Measurements from ENCODE around the gene CNTNAP5. TPM values are rescaled to one million over a fixed set of nuclear protein-coding genes. Genes with fewer than 3 reads are reported as not detected.

CNTNAP5 gene
- total and polyA plus RNA-seq, 2 donors (not counting 1 experiment from before 2014, with no cell fraction given): not detected

GRCh38 chr2:124250433-124250832 lies 225.3 kb downstream of the CNTNAP5 start:
- no peak for TF ChIP-seq EZH2 (IDR thresholded peaks at IDR 0.05; ENCODE audit: borderline replicate concordance, insufficient read depth, low read depth, low read length, poor library complexity, severe bottlenecking)
- no peak for TF ChIP-seq CTCF (IDR thresholded peaks at IDR 0.05)
- no peaks in the 10 kb centered on the region for H3K27me3 ChIP-seq (replicated peaks in 1 of 4; ENCODE audit: control extremely low read depth in 1 of 4, control insufficient read depth in 3 of 4, insufficient read depth in 4 of 4, low read length in 3 of 4)
- no peaks in the 10 kb centered on the region for H3K9me3 ChIP-seq (ENCODE audit: control extremely low read depth in 1 of 3, control insufficient read depth in 2 of 3, insufficient read depth in 1 of 3, low read length in 2 of 3)
- 100% methylated on average over 1 of the region's 2 CpGs for WGBS (ENCODE audit: insufficient coverage)
- H3K27ac ChIP-seq (ENCODE audit: low read length in 2 of 2): no peak overlapping the region
- Mint-ChIP-seq H3K4me3 (no peak overlapping the region), H3K27me3 (no peaks in the 10 kb centered on the region), H3K27ac (no peak overlapping the region), H3K4me1 (no peaks in the 10 kb centered on the region), H3K9me3 (ENCODE audit: insufficient read depth) (no peaks in the 10 kb centered on the region)
- no peak overlapping the region for H3K4me3 ChIP-seq (ENCODE audit: control extremely low read depth in 1 of 5, extremely low read depth in 1 of 5, insufficient read depth in 1 of 5, low read depth in 2 of 5, low read length in 4 of 5)
- H3K9ac ChIP-seq (ENCODE audit: low read length): no peak overlapping the region
- no peak overlapping the region for H3K4me2 ChIP-seq (replicated peaks; ENCODE audit: low read depth, low read length, poor library complexity, severe bottlenecking)
- H3K79me2 ChIP-seq (ENCODE audit: control insufficient read depth, insufficient read depth, low read length): no peaks in the 10 kb centered on the region
- ChIA-PET POLR2A (no interaction called here), CTCF (no interaction called here)
- DNase-seq (no peak), ATAC-seq (ENCODE audit: low read depth) (no peak)
- no peaks in the 10 kb centered on the region for H3K36me3 ChIP-seq (replicated peaks in 1 of 2; ENCODE audit: control extremely low read depth in 1 of 2, control insufficient read depth in 1 of 2, extremely low read depth in 1 of 2, insufficient read depth in 2 of 2, low read length in 1 of 2)
- H2AFZ ChIP-seq (ENCODE audit: insufficient read depth, low read depth, low read length, poor library complexity, severe bottlenecking): no peak overlapping the region
- no peaks in the 10 kb centered on the region for H4K20me1 ChIP-seq (ENCODE audit: control insufficient read depth, insufficient read depth, low read length, poor library complexity, severe bottlenecking)
- no peaks in the 10 kb centered on the region for H3K4me1 ChIP-seq (ENCODE audit: control insufficient read depth in 2 of 2, insufficient read depth in 2 of 2, low read length in 2 of 2)
- intact Hi-C loops (cut with micrococcal nuclease): no loop called here

GRCh38 chr2:124254621-124255020 lies 229.5 kb downstream of the CNTNAP5 start:
- WGBS (ENCODE audit: insufficient coverage): no CpG with 5 or more reads among the region's 5 CpGs
- Histone ChIP-seq H2AFZ (ENCODE audit: insufficient read depth, low read depth, low read length, poor library complexity, severe bottlenecking) (no peak overlapping the region), H3K27me3 (replicated peaks in 1 of 4; ENCODE audit: control extremely low read depth in 1 of 4, control insufficient read depth in 3 of 4, insufficient read depth in 4 of 4, low read length in 3 of 4) (no peaks in the 10 kb centered on the region), H3K4me1 (ENCODE audit: control insufficient read depth in 2 of 2, insufficient read depth in 2 of 2, low read length in 2 of 2) (no peaks in the 10 kb centered on the region), H3K36me3 (replicated peaks in 1 of 2; ENCODE audit: control extremely low read depth in 1 of 2, control insufficient read depth in 1 of 2, extremely low read depth in 1 of 2, insufficient read depth in 2 of 2, low read length in 1 of 2) (no peaks in the 10 kb centered on the region), H3K4me3 (ENCODE audit: control extremely low read depth in 1 of 5, extremely low read depth in 1 of 5, insufficient read depth in 1 of 5, low read depth in 2 of 5, low read length in 4 of 5) (no peak overlapping the region), H4K20me1 (ENCODE audit: control insufficient read depth, insufficient read depth, low read length, poor library complexity, severe bottlenecking) (no peaks in the 10 kb centered on the region), H3K9ac (ENCODE audit: low read length) (no peak overlapping the region), H3K27ac (ENCODE audit: low read length in 2 of 2) (no peak overlapping the region), H3K4me2 (replicated peaks; ENCODE audit: low read depth, low read length, poor library complexity, severe bottlenecking) (no peak overlapping the region), H3K79me2 (ENCODE audit: control insufficient read depth, insufficient read depth, low read length) (no peaks in the 10 kb centered on the region), H3K9me3 (ENCODE audit: control extremely low read depth in 1 of 3, control insufficient read depth in 2 of 3, insufficient read depth in 1 of 3, low read length in 2 of 3) (no peaks in the 10 kb centered on the region)
- Mint-ChIP-seq H3K9me3 (ENCODE audit: insufficient read depth) (peaks cover 8% of the 10 kb centered on the region), H3K27ac (no peak overlapping the region), H3K27me3 (no peaks in the 10 kb centered on the region), H3K4me1 (no peaks in the 10 kb centered on the region), H3K4me3 (no peak overlapping the region)
- CTCF ChIA-PET: no interaction called here
- intact Hi-C loops (cut with micrococcal nuclease): no loop called here
- ATAC-seq (ENCODE audit: low read depth) (no peak), DNase-seq (no peak)
- POLR2A ChIA-PET: no interaction called here
- TF ChIP-seq CTCF (IDR thresholded peaks at IDR 0.05) (no peak), EZH2 (IDR thresholded peaks at IDR 0.05; ENCODE audit: borderline replicate concordance, insufficient read depth, low read depth, low read length, poor library complexity, severe bottlenecking) (no peak)
